Activated CD4-positive, alpha-beta memory T cell treated with anti-CD3 and anti-CD28 coated beads for 36 hours (primary cell): Measurements from ENCODE around the gene KCNH4. TPM values are rescaled to one million over a fixed set of nuclear protein-coding genes. Genes with fewer than 3 reads are reported as not detected.

ENCODE experiments used
- CTCF ChIA-PET: fragments of 350-600 bp; sonication (Branson Sonifier 250); formaldehyde crosslinking; loops from one replicate; lab custom pipeline; 2021; ENCODE audit warnings: antibody characterized with exemption, inconsistent platforms; lab: Charles Lee
- POLR2A ChIA-PET: fragments of 350-600 bp; sonication (Branson Sonifier 250); formaldehyde crosslinking; loops from one replicate; lab custom pipeline; 2021; ENCODE audit warnings: antibody characterized with exemption; lab: Charles Lee
- DNase-seq: peaks from one replicate; pipeline ENCODE4 v3.0.0-alpha.2; 2020
- H3K27ac Mint-ChIP-seq: one replicate; pipeline ENCODE4 v1.8.0; 2021; ENCODE audit warnings: mixed read lengths
- H3K27me3 Mint-ChIP-seq: one replicate; pipeline ENCODE4 v1.8.0; 2021; ENCODE audit warnings: mixed read lengths
- H3K36me3 Mint-ChIP-seq: one replicate; pipeline ENCODE4 v1.8.0; 2021; ENCODE audit warnings: mixed read lengths
- H3K4me1 Mint-ChIP-seq: one replicate; pipeline ENCODE4 v1.8.0; 2021; ENCODE audit warnings: low read depth, mixed read lengths
- H3K4me3 Mint-ChIP-seq: one replicate; pipeline ENCODE4 v1.8.0; 2021; ENCODE audit warnings: mild to moderate bottlenecking, mixed read lengths
- H3K9me3 Mint-ChIP-seq: one replicate; pipeline ENCODE4 v1.8.0; 2021; ENCODE audit warnings: mixed read lengths
- intact Hi-C: fragments of 100-400 bp; cut with micrococcal nuclease; formaldehyde crosslinking; loops from one replicate; pipeline ENCODE4 v1.15.1; 2023
- total RNA-seq, 2 experiments: library from RNA; stranded (reverse); gene quantifications; one replicate each; pipeline ENCODE4 v1.2.3, GENCODE V29; 2021

Gene KCNH4
- total RNA-seq, 2 experiments from 2014 or later: 0.39 to 0.40 TPM

GRCh38 chr17:42113293-42114069 lies 67.5 kb downstream of the KCNH4 start:
- H3K27ac Mint-ChIP-seq: peak overlapping the region; percentile 96
- CTCF ChIA-PET: interaction anchor here (1.0 to 15.6 kb wide), 5 partner anchors 12 to 414 kb away, joined by 4 to 211 read pairs (median 28); partner anchors contain the start of genes DNAJC7 and NKIRAS2
- POLR2A ChIA-PET: interaction anchor here (0.7 to 4.8 kb wide), 8 partner anchors 8 to 173 kb away, joined by 3 to 21 read pairs (median 6); partner anchors contain the start of genes CNP, DNAJC7 and KAT2A
- DNase-seq: no peak
- intact Hi-C loops: loop anchor here (2.0 to 5.0 kb wide), 2 partner anchors 44 to 95 kb away; no protein-coding TSS in a partner anchor
- no peaks in the 10 kb centered on the region for H3K9me3 Mint-ChIP-seq
- H3K27me3 Mint-ChIP-seq: no peaks in the 10 kb centered on the region
- H3K4me1 Mint-ChIP-seq: peaks cover 29% of the 10 kb centered on the region
- H3K4me3 Mint-ChIP-seq: no peak overlapping the region
- peaks cover 26% of the 10 kb centered on the region for H3K36me3 Mint-ChIP-seq

- ChIA-PET POLR2A (interaction anchor here (0.6 to 4.8 kb wide), 13 partner anchors 8 to 182 kb away, joined by 3 to 21 read pairs (median 3); partner anchors contain the start of genes CNP, DNAJC7, KAT2A and ODAD4), CTCF (interaction anchor here (1.0 to 15.6 kb wide), 6 partner anchors 11 to 150 kb away, joined by 5 to 211 read pairs (median 25); partner anchors contain the start of genes DNAJC7, KCNH4 and NKIRAS2)
- peak; percentile 89 for DNase-seq
- peaks cover 26% of the 10 kb centered on the region for H3K36me3 Mint-ChIP-seq
- peaks cover 30% of the 10 kb centered on the region for H3K4me1 Mint-ChIP-seq
- no peaks in the 10 kb centered on the region for H3K27me3 Mint-ChIP-seq
- H3K27ac Mint-ChIP-seq: peak within 1 kb of the TSS; percentile 96
- H3K9me3 Mint-ChIP-seq: no peaks in the 10 kb centered on the region
- peak within 1 kb of the TSS; percentile 78 for H3K4me3 Mint-ChIP-seq
- intact Hi-C loops: loop anchor here (2.0 to 5.0 kb wide), 2 partner anchors 45 to 94 kb away; no protein-coding TSS in a partner anchor
Measured at GRCh38 chr17:42112552-42113176, 68.3 kb downstream of the KCNH4 start, which contains the start of gene DHX58. Gene DHX58 (minus strand): TSS chr17:42112714. CDS start chr17:42111892, 822 bp downstream.

GRCh38 chr17:42111871-42112551 lies 68.9 kb downstream of the KCNH4 start:
- POLR2A ChIA-PET: interaction anchor here (1.0 to 4.8 kb wide), 12 partner anchors 8 to 181 kb away, joined by 3 to 21 read pairs (median 4); partner anchors contain the start of genes CNP, DNAJC7, KAT2A and ODAD4
- peak; percentile 55 for DNase-seq
- Mint-ChIP-seq H3K27me3 (no peaks in the 10 kb centered on the region), H3K36me3 (peaks cover 20% of the 10 kb centered on the region), H3K4me1 (peaks cover 28% of the 10 kb centered on the region), H3K27ac (peak overlapping the region; percentile 96), H3K4me3 (peak overlapping the region; percentile 78), H3K9me3 (no peaks in the 10 kb centered on the region)
- intact Hi-C loops: loop anchor here (2.0 to 5.0 kb wide), 2 partner anchors 45 to 93 kb away; no protein-coding TSS in a partner anchor
- CTCF ChIA-PET: interaction anchor here (1.0 to 15.6 kb wide), 6 partner anchors 11 to 149 kb away, joined by 5 to 211 read pairs (median 25); partner anchors contain the start of genes DNAJC7, KCNH4 and NKIRAS2

GRCh38 chr17:42111265-42111636 lies 69.7 kb downstream of the KCNH4 start:
- Mint-ChIP-seq H3K4me3 (peak overlapping the region; percentile 39), H3K4me1 (peaks cover 24% of the 10 kb centered on the region), H3K36me3 (peaks cover 16% of the 10 kb centered on the region), H3K9me3 (no peaks in the 10 kb centered on the region), H3K27ac (peak overlapping the region; percentile 58), H3K27me3 (no peaks in the 10 kb centered on the region)
- CTCF ChIA-PET: interaction anchor here (1.3 to 15.6 kb wide), 5 partner anchors 10 to 148 kb away, joined by 5 to 211 read pairs (median 28); partner anchors contain the start of genes CNP, DNAJC7 and NKIRAS2
- DNase-seq: no peak
- intact Hi-C loops: loop anchor here (5.0 kb wide), 1 partner anchor 46 kb away; no protein-coding TSS in a partner anchor
- POLR2A ChIA-PET: interaction anchor here (1.1 to 4.8 kb wide), 4 partner anchors 10 to 145 kb away, joined by 3 to 21 read pairs (median 10); partner anchors contain the start of genes CNP, KAT2A and ZNF385C

GRCh38 chr17:42110301-42111264 lies 70.4 kb downstream of the KCNH4 start:
- H3K4me1 Mint-ChIP-seq: peaks cover 24% of the 10 kb centered on the region
- POLR2A ChIA-PET: interaction anchor here (1.1 to 4.8 kb wide), 5 partner anchors 8 to 145 kb away, joined by 3 to 21 read pairs (median 4); partner anchors contain the start of genes CNP, DNAJC7 and KAT2A
- no peaks in the 10 kb centered on the region for H3K27me3 Mint-ChIP-seq
- DNase-seq: no peak
- CTCF ChIA-PET: interaction anchor here (1.3 to 15.6 kb wide), 6 partner anchors 9 to 148 kb away, joined by 5 to 211 read pairs (median 25); partner anchors contain the start of genes CNP, DNAJC7 and NKIRAS2
- H3K27ac Mint-ChIP-seq: peak overlapping the region; percentile 58
- H3K4me3 Mint-ChIP-seq: peak overlapping the region; percentile 39
- intact Hi-C loops: loop anchor here (5.0 kb wide), 1 partner anchor 47 kb away; no protein-coding TSS in a partner anchor
- peaks cover 9% of the 10 kb centered on the region for H3K36me3 Mint-ChIP-seq
- H3K9me3 Mint-ChIP-seq: no peaks in the 10 kb centered on the region

- CTCF ChIA-PET: interaction anchor here (0.7 to 15.6 kb wide), 3 partner anchors 53 to 1577 kb away, joined by 3 to 211 read pairs (median 4); partner anchors contain the start of genes DNAJC7 and NKIRAS2
- intact Hi-C loops: loop anchor here (5.0 kb wide), 1 partner anchor 142 kb away; the partner anchor contains the start of gene CNP
- no peak overlapping the region for H3K4me3 Mint-ChIP-seq
- H3K9me3 Mint-ChIP-seq: no peaks in the 10 kb centered on the region
- DNase-seq: no peak
- peaks cover 2% of the 10 kb centered on the region for H3K36me3 Mint-ChIP-seq
- POLR2A ChIA-PET: interaction anchor here (1.4 kb wide), 1 partner anchor 10 kb away, joined by 3 read pairs; no protein-coding TSS in a partner anchor
- no peak overlapping the region for H3K27ac Mint-ChIP-seq
- no peaks in the 10 kb centered on the region for H3K27me3 Mint-ChIP-seq
- H3K4me1 Mint-ChIP-seq: peaks cover 24% of the 10 kb centered on the region
Measured at GRCh38 chr17:42109086-42109485, 71.9 kb downstream of the KCNH4 start.

- Mint-ChIP-seq H3K4me3 (peak overlapping the region; percentile 60), H3K27ac (no peak overlapping the region), H3K4me1 (peaks cover 23% of the 10 kb centered on the region), H3K9me3 (no peaks in the 10 kb centered on the region), H3K27me3 (no peaks in the 10 kb centered on the region), H3K36me3 (peaks cover 2% of the 10 kb centered on the region)
- ChIA-PET CTCF (interaction anchor here (1.0 to 15.6 kb wide), 5 partner anchors 10 to 1576 kb away, joined by 3 to 211 read pairs (median 4); partner anchors contain the start of genes DNAJC7 and NKIRAS2), POLR2A (interaction anchor here (0.5 kb wide), 2 partner anchors 84 to 392 kb away, joined by 4 read pairs; no protein-coding TSS in a partner anchor)
- intact Hi-C loops: loop anchor here (5.0 kb wide), 1 partner anchor 141 kb away; the partner anchor contains the start of gene CNP
- DNase-seq: peak; percentile 96
Measured at GRCh38 chr17:42107597-42108576, 73.1 kb downstream of the KCNH4 start.

- DNase-seq: no peak
- ChIA-PET CTCF (interaction anchor here (0.7 to 15.6 kb wide), 5 partner anchors 11 to 86 kb away, joined by 3 to 211 read pairs (median 4); partner anchors contain the start of genes DNAJC7 and NKIRAS2), POLR2A (interaction anchor here (0.6 kb wide), 1 partner anchor 180 kb away, joined by 3 read pairs; no protein-coding TSS in a partner anchor)
- Mint-ChIP-seq H3K27ac (no peak overlapping the region), H3K9me3 (no peaks in the 10 kb centered on the region), H3K4me1 (peaks cover 19% of the 10 kb centered on the region), H3K27me3 (no peaks in the 10 kb centered on the region), H3K36me3 (peaks cover 2% of the 10 kb centered on the region), H3K4me3 (peak overlapping the region; percentile 60)
- intact Hi-C loops: loop anchor here (5.0 kb wide), 1 partner anchor 140 kb away; the partner anchor contains the start of gene CNP
Measured at GRCh38 chr17:42107124-42107523, 73.8 kb downstream of the KCNH4 start.
